ENCODE measurements around the gene ORC1.

Gene ORC1

GRCh38 chr1:52341655-52342260 is 62.5 kb downstream of the ORC1 start:
- no peak for DNase-seq

- DNase-seq: no peak
These were observed 66.8 kb downstream of the ORC1 start for GRCh38 chr1:52337439-52337838.

- DNase-seq: no peak
These were observed 69.2 kb downstream of the ORC1 start for GRCh38 chr1:52334906-52335528.

- DNase-seq: no peak
These were observed 71.8 kb downstream of the ORC1 start for GRCh38 chr1:52332411-52332810.

GRCh38 chr1:52328615-52329014 is 75.6 kb downstream of the ORC1 start:
- no peak for DNase-seq

GRCh38 chr1:52325786-52326185 is 78.4 kb downstream of the ORC1 start:
- no peak for DNase-seq

GRCh38 chr1:52323731-52324130 is 80.5 kb downstream of the ORC1 start:
- DNase-seq: peak; percentile 75
